ENCODE results near the gene SLC5A11.

The SLC5A11 gene

GRCh38 chr16:24908716-24909115 is 63.0 kb downstream of the SLC5A11 start:
- H3K27ac ChIP-seq: no peak overlapping the region
- no peak for DNase-seq
- no peak overlapping the region for H3K4me3 ChIP-seq (ENCODE audit: low read depth, low read length)
- no peak for TF ChIP-seq CTCF (IDR thresholded peaks at IDR 0.05; ENCODE audit: low read depth, low read length)
- no peaks in the 10 kb centered on the region for H3K27me3 ChIP-seq (ENCODE audit: insufficient read depth, low read depth, severe bottlenecking)
- no peaks in the 10 kb centered on the region for H3K36me3 ChIP-seq
- no peaks in the 10 kb centered on the region for H3K9me3 ChIP-seq (ENCODE audit: severe bottlenecking)

- no peak for TF ChIP-seq CTCF (IDR thresholded peaks at IDR 0.05; ENCODE audit: low read depth, low read length)
- no peaks in the 10 kb centered on the region for H3K27me3 ChIP-seq (ENCODE audit: insufficient read depth, low read depth, severe bottlenecking)
- DNase-seq: peak; percentile 60
- H3K9me3 ChIP-seq (ENCODE audit: severe bottlenecking): no peaks in the 10 kb centered on the region
- H3K36me3 ChIP-seq: no peaks in the 10 kb centered on the region
- no peak overlapping the region for H3K4me3 ChIP-seq (ENCODE audit: low read depth, low read length)
- no peak overlapping the region for H3K27ac ChIP-seq
Measured at GRCh38 chr16:24909856-24910255, 64.1 kb downstream of the SLC5A11 start.

GRCh38 chr16:24915019-24915418 is 69.3 kb downstream of the SLC5A11 start:
- no peak for TF ChIP-seq CTCF (IDR thresholded peaks at IDR 0.05; ENCODE audit: low read depth, low read length)
- DNase-seq: peak; percentile 26
- no peaks in the 10 kb centered on the region for H3K27me3 ChIP-seq (ENCODE audit: insufficient read depth, low read depth, severe bottlenecking)
- no peak overlapping the region for H3K27ac ChIP-seq
- peaks cover 11% of the 10 kb centered on the region for H3K36me3 ChIP-seq
- H3K4me3 ChIP-seq (ENCODE audit: low read depth, low read length): no peak overlapping the region
- no peaks in the 10 kb centered on the region for H3K9me3 ChIP-seq (ENCODE audit: severe bottlenecking)

- H3K4me3 ChIP-seq (ENCODE audit: low read depth, low read length): no peak overlapping the region
- peaks cover 12% of the 10 kb centered on the region for H3K36me3 ChIP-seq
- no peak overlapping the region for H3K27ac ChIP-seq
- no peaks in the 10 kb centered on the region for H3K9me3 ChIP-seq (ENCODE audit: severe bottlenecking)
- H3K27me3 ChIP-seq (ENCODE audit: insufficient read depth, low read depth, severe bottlenecking): no peaks in the 10 kb centered on the region
- no peak for TF ChIP-seq CTCF (IDR thresholded peaks at IDR 0.05; ENCODE audit: low read depth, low read length)
- no peak for DNase-seq
Measured at GRCh38 chr16:24915576-24915975, 69.8 kb downstream of the SLC5A11 start.

GRCh38 chr16:24917236-24917635 is 71.5 kb downstream of the SLC5A11 start:
- no peak for TF ChIP-seq CTCF (IDR thresholded peaks at IDR 0.05; ENCODE audit: low read depth, low read length)
- Histone ChIP-seq H3K9me3 (ENCODE audit: severe bottlenecking) (no peaks in the 10 kb centered on the region), H3K4me3 (ENCODE audit: low read depth, low read length) (no peak overlapping the region), H3K27me3 (ENCODE audit: insufficient read depth, low read depth, severe bottlenecking) (no peaks in the 10 kb centered on the region), H3K36me3 (peaks cover 19% of the 10 kb centered on the region), H3K27ac (no peak overlapping the region)
- DNase-seq: no peak

- no peaks in the 10 kb centered on the region for H3K27me3 ChIP-seq (ENCODE audit: insufficient read depth, low read depth, severe bottlenecking)
- H3K36me3 ChIP-seq: peaks cover 19% of the 10 kb centered on the region
- no peak overlapping the region for H3K4me3 ChIP-seq (ENCODE audit: low read depth, low read length)
- H3K27ac ChIP-seq: no peak overlapping the region
- no peak for TF ChIP-seq CTCF (IDR thresholded peaks at IDR 0.05; ENCODE audit: low read depth, low read length)
- no peak for DNase-seq
- H3K9me3 ChIP-seq (ENCODE audit: severe bottlenecking): no peaks in the 10 kb centered on the region
Measured at GRCh38 chr16:24917891-24918290, 72.1 kb downstream of the SLC5A11 start.

Data from WERI-Rb-1 (cell line).